OCI-LY1 (cell line): Measurements from ENCODE around the gene TCEANC.
A peak's percentile ranks its signal among the peaks of the same experiment; 100 is the strongest.

Experiments
- H2AFZ ChIP-seq: fragments of 200-600 bp; sonication (generic), shearing (Covaris generic); 2 replicates; pipeline ENCODE4 v1.6.0; 2014; ENCODE audit warnings: antibody characterized with exemption, mild to moderate bottlenecking, low read length
- H3F3A ChIP-seq: fragments of 200-600 bp; sonication (generic), shearing (Covaris generic); 2 replicates; pipeline ENCODE4 v1.6.0; 2014; ENCODE audit warnings: mild to moderate bottlenecking, antibody characterized with exemption, low read length, moderate library complexity; ENCODE audit not compliant: insufficient read depth
- H3K27ac ChIP-seq: fragments of 200-600 bp; sonication (generic); 2 replicates; pipeline ENCODE4 v1.5.1; 2014; ENCODE audit warnings: low read length, mixed run types, mild to moderate bottlenecking, low read depth; ENCODE audit not compliant: poor library complexity, severe bottlenecking
- H3K27me3 ChIP-seq: fragments of 200-600 bp; sonication (generic); 2 replicates; pipeline ENCODE4 v1.6.0; 2014; ENCODE audit warnings: antibody characterized with exemption, mild to moderate bottlenecking, low read length, moderate library complexity; ENCODE audit not compliant: insufficient read depth
- H3K36me3 ChIP-seq: fragments of 200-600 bp; sonication (generic); 2 replicates; pipeline ENCODE4 v1.6.1; 2014; ENCODE audit warnings: mild to moderate bottlenecking, antibody characterized with exemption, low read length, moderate library complexity, mixed read lengths; ENCODE audit not compliant: insufficient read depth
- H3K4me1 ChIP-seq: fragments of 200-600 bp; sonication (generic); 2 replicates; pipeline ENCODE4 v1.5.1; 2014; ENCODE audit warnings: mild to moderate bottlenecking, low read length, moderate library complexity; ENCODE audit not compliant: insufficient read depth, severe bottlenecking
- H3K4me2 ChIP-seq: fragments of 200-600 bp; sonication (generic), shearing (Covaris generic); 2 replicates; pipeline ENCODE4 v1.6.1; 2014; ENCODE audit warnings: low read length
- H3K4me3 ChIP-seq: fragments of 200-600 bp; sonication (generic); 2 replicates; pipeline ENCODE4 v1.5.1; 2014; ENCODE audit warnings: low read length, low read depth, mild to moderate bottlenecking, mixed read lengths; ENCODE audit not compliant: poor library complexity, severe bottlenecking
- H3K79me2 ChIP-seq: fragments of 200-600 bp; shearing (Covaris generic); 2 replicates; pipeline ENCODE4 v1.6.1; 2016; ENCODE audit warnings: mixed run types, low read length, mixed read lengths; ENCODE audit not compliant: insufficient read depth
- H3K9ac ChIP-seq: fragments of 200-600 bp; sonication (generic), shearing (Covaris generic); 2 replicates; pipeline ENCODE4 v1.6.1; 2014; ENCODE audit warnings: mild to moderate bottlenecking, low read length, mixed read lengths
- H3K9me2 ChIP-seq: fragments of 200-600 bp; sonication (generic), shearing (Covaris generic); 2 replicates; pipeline ENCODE4 v1.6.1; 2014; ENCODE audit warnings: low read depth, mild to moderate bottlenecking, low read length, mixed read lengths
- H3K9me3 ChIP-seq: fragments of 200-600 bp; shearing (Covaris generic); 2 replicates; pipeline ENCODE4 v1.6.1; 2014; ENCODE audit warnings: low read length, mixed read lengths
- H4K20me1 ChIP-seq: fragments of 200-600 bp; sonication (generic), shearing (Covaris generic); 2 replicates; pipeline ENCODE4 v1.6.0; 2016; ENCODE audit warnings: mild to moderate bottlenecking, low read length; ENCODE audit not compliant: insufficient read depth
- CTCF ChIP-seq: fragments of 200-600 bp; sonication (generic), shearing (Covaris generic); IDR thresholded peaks from 2 replicates; pipeline ENCODE4 v1.5.1; 2017; ENCODE audit warnings: mild to moderate bottlenecking, antibody characterized with exemption, low read length, moderate library complexity, mixed read lengths
- EZH2 ChIP-seq: fragments of 200-600 bp; sonication (generic), shearing (Covaris generic); IDR thresholded peaks from 2 replicates; pipeline ENCODE4 v1.8.0; 2017; ENCODE audit warnings: borderline replicate concordance, mixed run types, mild to moderate bottlenecking, antibody characterized with exemption, low read length, moderate library complexity, mixed read lengths

TCEANC gene

GRCh38 chrX:13700380-13700779 lies 47.4 kb downstream of the TCEANC start:
- peaks cover 56% of the 10 kb centered on the region for H3K4me1 ChIP-seq
- H3K27me3 ChIP-seq = no peaks in the 10 kb centered on the region
- no peak overlapping the region for H3K27ac ChIP-seq
- H4K20me1 ChIP-seq = no peaks in the 10 kb centered on the region
- H2AFZ ChIP-seq = no peak overlapping the region
- no peaks in the 10 kb centered on the region for H3K9me2 ChIP-seq
- no peaks in the 10 kb centered on the region; the same call in 1 of the 2 replicates for H3K36me3 ChIP-seq
- no peak overlapping the region for H3K9ac ChIP-seq
- TF ChIP-seq CTCF = no peak
- TF ChIP-seq EZH2 = no peak
- H3K9me3 ChIP-seq = no peaks in the 10 kb centered on the region
- H3K4me2 ChIP-seq = no peak overlapping the region
- H3F3A ChIP-seq = no peaks in the 10 kb centered on the region
- H3K4me3 ChIP-seq = no peak overlapping the region
- H3K79me2 ChIP-seq = peaks cover 60% of the 10 kb centered on the region

- TF ChIP-seq CTCF = no peak
- TF ChIP-seq EZH2 = no peak
- Histone ChIP-seq H3K9me3 (no peaks in the 10 kb centered on the region), H3K4me2 (no peak overlapping the region), H4K20me1 (no peaks in the 10 kb centered on the region), H3K79me2 (peaks cover 47% of the 10 kb centered on the region), H3K4me1 (peaks cover 44% of the 10 kb centered on the region), H3F3A (no peaks in the 10 kb centered on the region), H3K27me3 (no peaks in the 10 kb centered on the region), H3K36me3 (no peaks in the 10 kb centered on the region; the same call in none of the 2 replicates), H3K9ac (no peak overlapping the region), H3K9me2 (no peaks in the 10 kb centered on the region), H3K4me3 (no peak overlapping the region), H2AFZ (no peak overlapping the region), H3K27ac (no peak overlapping the region)
These were observed 49.3 kb downstream of the TCEANC start for GRCh38 chrX:13702111-13702789.

GRCh38 chrX:13703135-13703534 lies 50.2 kb downstream of the TCEANC start:
- peaks cover 5% of the 10 kb centered on the region for H3K36me3 ChIP-seq
- no peaks in the 10 kb centered on the region for H3F3A ChIP-seq
- H3K9me2 ChIP-seq = no peaks in the 10 kb centered on the region
- no peaks in the 10 kb centered on the region for H3K9me3 ChIP-seq
- H3K4me2 ChIP-seq = no peak overlapping the region
- no peaks in the 10 kb centered on the region for H3K27me3 ChIP-seq
- no peak overlapping the region for H3K9ac ChIP-seq
- no peaks in the 10 kb centered on the region for H4K20me1 ChIP-seq
- H3K4me3 ChIP-seq = no peak overlapping the region
- peaks cover 35% of the 10 kb centered on the region for H3K4me1 ChIP-seq
- H3K79me2 ChIP-seq = peaks cover 38% of the 10 kb centered on the region
- H2AFZ ChIP-seq = no peak overlapping the region
- no peak for TF ChIP-seq EZH2
- TF ChIP-seq CTCF = no peak
- H3K27ac ChIP-seq = peak overlapping the region; percentile 27
